Neural cell (in vitro differentiated cells): Measurements from ENCODE around the gene SLCO1B3.

ENCODE experiments used
- CTCF ChIP-seq: fragments of 450-650 bp; IDR thresholded peaks from 2 replicates; pipeline ENCODE4 v1.5.1; 2014; ENCODE audit warnings: antibody characterized with exemption, mild to moderate bottlenecking, moderate library complexity; ENCODE audit not compliant: poor library complexity, severe bottlenecking
- EP300 ChIP-seq: fragments of 450-650 bp; conservative IDR thresholded peaks from 2 replicates; pipeline ENCODE4 v1.6.1; 2014; ENCODE audit warnings: antibody characterized with exemption, mild to moderate bottlenecking, moderate library complexity; ENCODE audit not compliant: poor library complexity, severe bottlenecking
- EZH2 ChIP-seq: fragments of 200-600, 300-800 bp; shearing (Covaris generic), sonication (generic); IDR thresholded peaks from 2 replicates; pipeline ENCODE4 v1.6.1; 2014; ENCODE audit warnings: antibody characterized with exemption, low read length, borderline replicate concordance, mild to moderate bottlenecking; ENCODE audit not compliant: insufficient read depth, poor library complexity, severe bottlenecking
- POLR2AphosphoS5 ChIP-seq: IDR thresholded peaks from 2 replicates; pipeline ENCODE4 v1.6.1; 2012
- RAD21 ChIP-seq: fragments of 450-650 bp; conservative IDR thresholded peaks from 2 replicates; pipeline ENCODE4 v1.6.1; 2014; ENCODE audit warnings: antibody characterized with exemption, mild to moderate bottlenecking, moderate library complexity
- TAF1 ChIP-seq: IDR thresholded peaks from 2 replicates; pipeline ENCODE4 v1.6.1; 2012; ENCODE audit warnings: low read depth

GRCh38 chr12:20852649-20853048 is 42.1 kb downstream of the SLCO1B3 start:
- no peak for TF ChIP-seq CTCF
- TF ChIP-seq POLR2AphosphoS5: no peak
- no peak for TF ChIP-seq RAD21
- TF ChIP-seq TAF1: no peak
- no peak for TF ChIP-seq EP300
- TF ChIP-seq EZH2: no peak
